Psoas muscle (tissue), 8 donors: ENCODE results near the gene WIPF3. TPM values are rescaled to one million over a fixed set of nuclear protein-coding genes. Genes with fewer than 3 reads are reported as not detected.
A peak's percentile ranks its signal among the peaks of the same experiment; 100 is the strongest.

Experiments
- ATAC-seq, 4 donors: fragments of 200-7000 bp; cut with Tn5 transposase; one replicate each; pipeline ENCODE4 v1.9.1; 2020; ENCODE audit warnings: moderate library complexity in 3 of 4, mild to moderate bottlenecking in 2 of 4
- DNase-seq, 2 donors: peaks; one replicate each; pipeline ENCODE4 v3.0.0-alpha.2; 2020
- H3K27ac ChIP-seq: fragments of 200-600 bp; one replicate; pipeline ENCODE4 v1.8.0; 2022
- H3K27me3 ChIP-seq, 3 donors: fragments of 200-600 bp in 1 of 3; one replicate each; pipeline versions ENCODE4 v1.6.1 to v1.8.0; 2013 to 2022; ENCODE audit warnings: low read length in 2 of 3, mild to moderate bottlenecking in 2 of 3, moderate library complexity in 1 of 3; ENCODE audit not compliant: insufficient read depth in 3 of 3
- H3K36me3 ChIP-seq, 2 donors: fragments of 200-600 bp in 1 of 2; one replicate each; pipeline versions ENCODE4 v1.6.1 to v1.8.0; 2013 to 2022; ENCODE audit warnings: low read depth in 1 of 2, mild to moderate bottlenecking in 1 of 2, moderate library complexity in 1 of 2; ENCODE audit not compliant: insufficient read depth in 1 of 2
- H3K4me1 ChIP-seq: fragments of 200-600 bp; one replicate; pipeline ENCODE4 v1.8.0; 2022
- H3K4me3 ChIP-seq: fragments of 200-600 bp; one replicate; pipeline ENCODE4 v1.8.0; 2022; ENCODE audit warnings: mild to moderate bottlenecking
- H3K9me3 ChIP-seq: fragments of 200-600 bp; one replicate; pipeline ENCODE4 v1.8.0; 2022
- CTCF ChIP-seq: fragments of 200-600 bp; IDR thresholded peaks from one replicate; pipeline ENCODE4 v1.8.0; 2022; ENCODE audit warnings: antibody characterized with exemption
- WGBS, 3 donors: extraction: QIAGEN DNeasy Blood & Tissue Kit; methylation state at CpG; one replicate each; pipeline versions ENCODE4 v1.1.6 to v1.1.7; 2013; 5-methylcytosine and 5-hydroxymethylcytosine counted together
- intact Hi-C, 2 donors: fragments of 100-400 bp; cut with DNase I; formaldehyde crosslinking; loops; one replicate each; pipeline versions ENCODE4 v1.11.0 to v1.14.2; 2022
- polyA plus RNA-seq, 3 donors: library from polyadenylated mRNA; stranded (reverse); fragments of 200-250 nt; gene quantifications; one replicate each; pipeline ENCODE4 v1.2.3, GENCODE V29; 2013
- total RNA-seq, 4 donors: library from RNA; stranded (reverse); fragmentation: NEBNext Ultra II Directional in 2 of 4; extraction: Animal tissue kit (Norgen Biotek cat#: 25700) in 2 of 4; gene quantifications; one replicate each; pipeline versions ENCODE4 v1.2.1 to v1.2.4, GENCODE V29; 2021 to 2023
- donor health status: healthy with polysubstance abuse.
- donor health status: DM: no; HTN: no; CAD: no; lungs with moderate emphysema.
- donor health status: Bipolar disorder and iron deficiency.
- donor health status: healthy.
- donor health status: DM: yes; HTN: yes; CAD: no.
- donor health status: DM: no; HTN: no; CAD: no.
- donor health status: DM: no; HTN: no; CAD: no.
- donor health status: DM: yes; HTN: yes; CAD: no.

Gene WIPF3
- total and polyA plus RNA-seq, 7 donors: 3.3 to 30.7 (median 18.5) TPM

GRCh38 chr7:29878081-29878688, 71.9 kb downstream of the WIPF3 start:
- peaks cover 0 to 36% of the 10 kb centered on the region in 2 donors for H3K36me3 ChIP-seq
- no peaks in the 10 kb centered on the region for H3K9me3 ChIP-seq
- no peak overlapping the region for H3K4me3 ChIP-seq
- ATAC-seq (no peak), DNase-seq (no peak)
- no peak overlapping the region for H3K27ac ChIP-seq
- intact Hi-C loops: no loop called here
- H3K4me1 ChIP-seq: peaks cover 13% of the 10 kb centered on the region
- 68 to 76% (median 70%) methylated on average over 5 of the region's 5 CpGs for WGBS, 3 donors
- no peaks in the 10 kb centered on the region for H3K27me3 ChIP-seq
- TF ChIP-seq CTCF: peak; percentile 29

- H3K9me3 ChIP-seq: no peaks in the 10 kb centered on the region
- TF ChIP-seq CTCF: no peak
- 23 to 61% (median 48%) methylated on average over 2 of the region's 2 CpGs for WGBS, 3 donors
- intact Hi-C loops: no loop called here
- no peak overlapping the region for H3K4me3 ChIP-seq
- peak; percentile 46 to 54 for DNase-seq
- peaks cover 0 to 36% of the 10 kb centered on the region in 2 donors for H3K36me3 ChIP-seq
- H3K4me1 ChIP-seq: peaks cover 7% of the 10 kb centered on the region
- H3K27ac ChIP-seq: peak overlapping the region; percentile 6
- no peaks in the 10 kb centered on the region for H3K27me3 ChIP-seq
- peak; percentile 69 to 87 (median 78) for ATAC-seq
Observed at GRCh38 chr7:29879609-29880008, 73.3 kb downstream of the WIPF3 start.

- 64 to 79% (median 73%) methylated on average over 7 of the region's 7 CpGs for WGBS, 3 donors
- intact Hi-C loops: no loop called here
- no peak for DNase-seq
Observed at GRCh38 chr7:29881724-29882123, 75.4 kb downstream of the WIPF3 start.

GRCh38 chr7:29882481-29882880, 76.2 kb downstream of the WIPF3 start:
- no peak overlapping the region for H3K4me3 ChIP-seq
- 93 to 100% (median 100%) methylated on average over 1 of the region's 1 CpG for WGBS, 3 donors
- intact Hi-C loops: no loop called here
- DNase-seq: no peak
- ATAC-seq: no peak
- H3K4me1 ChIP-seq: peaks cover 7% of the 10 kb centered on the region
- no peak for TF ChIP-seq CTCF
- no peaks in the 10 kb centered on the region for H3K27me3 ChIP-seq
- H3K36me3 ChIP-seq: peaks cover 0 to 28% of the 10 kb centered on the region in 2 donors
- no peak overlapping the region for H3K27ac ChIP-seq
- H3K9me3 ChIP-seq: no peaks in the 10 kb centered on the region

More at GRCh38 chr7:29881724-29882123, 75.4 kb downstream of the WIPF3 start:
- no peaks in the 10 kb centered on the region for H3K27me3 ChIP-seq
- H3K36me3 ChIP-seq: peaks cover 0 to 28% of the 10 kb centered on the region in 2 donors
- H3K4me1 ChIP-seq: peaks cover 7% of the 10 kb centered on the region
- no peaks in the 10 kb centered on the region for H3K9me3 ChIP-seq
- ATAC-seq: no peak
- H3K27ac ChIP-seq: no peak overlapping the region
- no peak overlapping the region for H3K4me3 ChIP-seq
- TF ChIP-seq CTCF: no peak
